AG20443 (cell line): ENCODE measurements around the gene RASSF1.
"Not testable (repeated sequence)": the region's sequence is repeated elsewhere in the genome, so short reads cannot be mapped to it uniquely, and the experiment has no call there.

Experiments used
- DNase-seq: peaks from one replicate; pipeline ENCODE4 v3.0.0; 2012; ENCODE audit warnings: low spot score, mixed read lengths

Gene RASSF1

DNA sequence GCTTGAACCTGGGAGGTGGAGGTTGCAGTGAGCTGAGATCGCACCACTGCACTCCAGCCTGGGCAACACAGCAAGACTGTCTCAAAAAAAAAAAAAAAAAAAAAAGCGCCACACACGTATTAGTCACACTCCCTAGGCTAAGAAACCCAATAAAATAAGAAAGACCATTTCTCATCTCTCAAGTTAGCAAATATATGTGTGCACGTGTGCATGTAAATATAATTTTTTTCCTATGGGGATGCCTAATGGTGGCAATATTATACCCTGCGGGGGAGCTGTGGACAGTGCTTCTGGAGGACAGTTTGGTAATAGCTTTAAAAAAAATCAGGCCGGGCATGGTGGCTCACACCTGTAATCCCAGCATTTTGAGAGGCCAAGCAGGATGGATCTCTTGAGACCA, 56.5 kb downstream of the RASSF1 start:
- DNase-seq, result not testable (repeated sequence)
